Stimulated activated CD4-positive, alpha-beta T cell treated with anti-CD3 and anti-CD28 coated beads, Interleukin-4, amount 100 ng/mL, for 48 hours (primary cell): ENCODE data around the gene XAF1.
"Not testable (repeated sequence)": the region's sequence is repeated elsewhere in the genome, so short reads cannot be mapped to it uniquely, and the experiment has no call there.

Source experiments
- DNase-seq, 2 donors: peaks; one replicate each; pipeline ENCODE4 v3.0.0-alpha.2; 2020; ENCODE audit warnings: low read depth in 2 of 2

XAF1 gene

GRCh38 chr17:6753546-6753945, 2.3 kb upstream of the XAF1 start:
- DNase-seq = no peak

- no peak for DNase-seq
Measured at GRCh38 chr17:6755281-6755680, 565 bp upstream of the XAF1 start.

- DNase-seq = no peak
Measured at GRCh38 chr17:6756425-6757031, 682 bp downstream of the XAF1 start.

- DNase-seq = no peak
Measured at GRCh38 chr17:6757747-6758146, 1.9 kb downstream of the XAF1 start.

GRCh38 chr17:6761779-6762178, 5.9 kb downstream of the XAF1 start:
- DNase-seq = no peak

GRCh38 chr17:6768447-6768846, 12.6 kb downstream of the XAF1 start:
- DNase-seq = no peak

GRCh38 chr17:6772016-6772415, 16.2 kb downstream of the XAF1 start:
- no peak for DNase-seq

- not testable (repeated sequence) for DNase-seq
Measured at GRCh38 chr17:6774906-6775305, 19.1 kb downstream of the XAF1 start.

- DNase-seq = no peak
Measured at GRCh38 chr17:6775871-6776405, 20.1 kb downstream of the XAF1 start, which contains the start of gene FBXO39. FBXO39 (plus strand) TSS chr17:6776215; CDS start chr17:6779869, 3,654 bp downstream.

GRCh38 chr17:6779411-6779810, 23.6 kb downstream of the XAF1 start:
- no peak for DNase-seq

GRCh38 chr17:6780001-6780400, 24.2 kb downstream of the XAF1 start:
- no peak for DNase-seq

GRCh38 chr17:6780886-6781285, 25.0 kb downstream of the XAF1 start:
- no peak for DNase-seq

- no peak for DNase-seq
Measured at GRCh38 chr17:6782244-6782643, 26.4 kb downstream of the XAF1 start.

GRCh38 chr17:6786618-6787017, 30.8 kb downstream of the XAF1 start:
- DNase-seq = no peak

GRCh38 chr17:6787081-6787693, 31.3 kb downstream of the XAF1 start:
- DNase-seq = no peak

GRCh38 chr17:6789146-6789545, 33.3 kb downstream of the XAF1 start:
- no peak for DNase-seq

- DNase-seq = no peak
Measured at GRCh38 chr17:6793748-6794493, 38.1 kb downstream of the XAF1 start.

- no peak for DNase-seq
Measured at GRCh38 chr17:6796017-6796886, 40.4 kb downstream of the XAF1 start.

- no peak for DNase-seq
Measured at GRCh38 chr17:6796887-6797490, 41.1 kb downstream of the XAF1 start.

GRCh38 chr17:6797718-6798351, 42.0 kb downstream of the XAF1 start:
- no peak for DNase-seq

- no peak for DNase-seq
Measured at GRCh38 chr17:6799738-6800137, 43.9 kb downstream of the XAF1 start.
